HG03280 (cell line): ENCODE results near the gene LAG3.

Source experiments
- ATAC-seq: cut with Tn5 transposase; IDR thresholded peaks from one replicate; pipeline ENCODE4 v1.9.1; 2021; ENCODE audit warnings: mild to moderate bottlenecking, moderate library complexity; ENCODE audit not compliant: unreplicated experiment

The LAG3 gene

GRCh38 chr12:6821591-6822425 lies 49.5 kb downstream of the LAG3 start, which contains the start of gene GPR162:
TSS of gene GPR162 (plus strand) at chr12:6821821. CDS start at chr12:6823899, 2,078 bp downstream.
- no peak for ATAC-seq

DNA sequence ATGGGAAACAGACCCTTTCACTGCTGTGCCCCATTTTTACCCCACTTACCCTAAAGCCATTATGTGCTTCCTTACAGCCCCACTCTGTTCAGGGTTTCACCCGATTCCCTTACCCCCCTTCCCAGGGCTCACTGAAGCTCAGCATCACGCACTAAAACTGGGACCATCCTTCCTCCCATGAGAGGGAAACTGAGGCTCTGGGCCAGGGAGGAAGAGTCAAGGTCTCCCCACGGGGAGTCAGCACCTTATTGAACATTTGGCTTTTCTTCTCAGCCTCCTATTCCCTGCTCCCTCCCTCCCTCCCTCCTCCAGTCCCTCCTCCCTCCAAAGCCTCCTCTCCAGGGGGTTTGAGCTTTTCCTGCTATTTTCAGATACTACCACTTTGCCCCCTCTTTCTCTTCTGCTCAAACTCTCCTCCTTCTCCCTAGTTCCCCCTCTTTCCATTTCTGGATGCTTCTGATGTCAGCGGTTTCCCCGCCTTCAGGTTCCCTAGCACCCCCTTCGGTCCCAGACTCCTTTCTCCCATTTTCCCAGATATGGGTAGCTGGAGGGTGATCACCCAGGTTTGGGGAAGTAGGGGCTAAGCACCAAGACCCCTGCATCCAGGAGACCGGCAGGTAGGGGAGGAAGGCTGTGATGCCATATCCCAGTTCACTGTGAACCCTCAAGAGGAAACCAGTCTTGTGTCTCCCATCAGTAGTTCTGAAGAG lies 50.3 kb downstream of the LAG3 start:
- ATAC-seq, result no peak

DNA sequence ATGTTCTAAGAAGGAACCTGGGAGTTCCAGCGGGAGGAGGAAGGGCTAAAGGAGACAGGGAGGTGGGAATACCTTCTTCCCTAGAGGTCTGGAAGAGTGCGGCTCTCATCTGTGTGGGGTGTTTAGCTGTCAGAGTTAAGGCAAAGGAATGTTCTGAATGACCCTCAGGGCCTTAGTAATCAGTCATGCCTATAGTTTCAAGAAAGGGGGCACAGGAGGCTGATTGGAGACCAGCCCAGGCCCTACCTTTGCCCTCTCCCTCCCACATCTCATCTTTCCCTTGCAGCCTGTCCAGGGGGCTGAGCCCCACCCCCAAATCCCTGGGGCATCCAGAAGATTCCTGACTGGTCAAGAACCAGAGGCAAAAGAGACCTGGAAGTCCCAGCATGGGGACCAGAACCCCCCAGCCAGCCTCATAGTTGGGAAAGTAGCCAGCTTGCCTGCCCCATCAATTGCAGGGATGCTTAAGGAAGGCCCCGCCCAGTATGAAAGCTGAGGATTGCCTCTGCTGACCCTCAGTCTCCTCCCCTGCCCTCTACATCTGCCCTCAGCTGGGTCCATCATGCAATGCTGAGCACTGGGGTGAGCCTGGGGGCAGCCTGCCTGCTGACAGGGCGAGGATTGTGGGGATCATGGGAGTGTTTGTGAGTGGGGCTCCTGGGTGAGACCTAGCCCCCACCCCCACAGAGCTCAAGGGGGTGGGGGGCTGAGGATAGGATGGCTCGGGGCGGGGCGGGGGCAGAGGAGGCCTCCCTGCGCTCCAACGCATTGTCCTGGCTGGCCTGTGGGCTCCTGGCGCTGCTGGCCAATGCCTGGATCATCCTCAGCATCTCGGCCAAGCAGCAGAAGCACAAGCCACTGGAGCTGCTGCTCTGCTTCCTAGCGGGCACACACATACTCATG lies 51.1 kb downstream of the LAG3 start:
- ATAC-seq, result no peak

- ATAC-seq, result no peak
These were observed 51.9 kb downstream of the LAG3 start for GRCh38 chr12:6824085-6824775.

DNA sequence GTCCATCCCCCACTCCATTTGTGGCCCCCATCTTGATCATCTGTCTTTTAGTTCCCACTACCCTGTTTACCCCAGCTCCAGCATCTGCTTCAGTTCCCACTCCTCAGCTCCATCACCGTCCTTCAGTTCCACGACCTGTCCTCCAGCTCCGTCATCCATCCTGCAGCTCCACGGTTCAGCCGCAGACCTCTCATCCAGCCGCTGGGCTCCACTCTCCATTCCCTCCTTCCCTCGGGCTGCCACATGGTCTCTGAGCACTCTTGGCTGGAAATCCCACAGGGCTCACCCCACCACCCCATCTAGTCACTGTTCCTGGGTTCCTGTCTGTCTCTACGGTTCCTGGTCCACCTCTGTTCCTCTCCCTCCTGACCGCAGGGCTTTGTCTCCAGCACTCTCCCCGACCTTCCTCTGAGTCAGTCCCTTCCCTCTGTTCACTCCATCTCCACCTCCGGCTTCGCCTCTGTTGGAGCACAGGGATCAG lies 52.6 kb downstream of the LAG3 start:
- ATAC-seq, result no peak

GRCh38 chr12:6825398-6826124 lies 53.2 kb downstream of the LAG3 start:
- ATAC-seq, result no peak

DNA sequence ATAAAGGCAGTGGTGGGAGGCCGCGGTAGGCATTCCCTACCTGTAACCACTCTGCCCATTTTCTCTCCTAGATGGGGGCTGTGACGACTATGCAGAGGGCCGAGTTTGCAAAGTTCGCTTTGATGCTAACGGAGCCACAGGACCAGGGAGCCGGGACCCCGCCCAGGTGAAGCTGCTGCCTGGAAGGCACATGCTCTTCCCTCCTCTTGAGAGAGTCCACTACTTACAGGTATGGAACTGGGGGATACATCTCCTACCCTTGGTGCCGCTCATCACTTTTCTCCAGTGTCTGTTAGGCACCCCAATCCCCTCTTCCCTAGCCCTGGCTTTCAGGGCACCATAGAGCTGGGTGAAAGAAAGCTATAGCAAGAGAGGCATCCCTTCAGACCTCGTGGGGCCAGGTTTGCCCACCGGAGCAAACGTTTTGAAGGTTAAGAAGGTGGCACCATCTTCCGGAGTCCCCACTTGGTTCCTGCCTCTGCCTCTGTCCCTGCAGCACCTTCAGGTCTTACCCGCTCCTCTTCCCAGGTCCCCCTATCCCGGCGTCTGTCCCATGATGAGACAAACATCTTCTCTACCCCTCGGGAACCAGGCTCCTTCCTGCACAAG lies 53.9 kb downstream of the LAG3 start:
- ATAC-seq, result no peak

DNA sequence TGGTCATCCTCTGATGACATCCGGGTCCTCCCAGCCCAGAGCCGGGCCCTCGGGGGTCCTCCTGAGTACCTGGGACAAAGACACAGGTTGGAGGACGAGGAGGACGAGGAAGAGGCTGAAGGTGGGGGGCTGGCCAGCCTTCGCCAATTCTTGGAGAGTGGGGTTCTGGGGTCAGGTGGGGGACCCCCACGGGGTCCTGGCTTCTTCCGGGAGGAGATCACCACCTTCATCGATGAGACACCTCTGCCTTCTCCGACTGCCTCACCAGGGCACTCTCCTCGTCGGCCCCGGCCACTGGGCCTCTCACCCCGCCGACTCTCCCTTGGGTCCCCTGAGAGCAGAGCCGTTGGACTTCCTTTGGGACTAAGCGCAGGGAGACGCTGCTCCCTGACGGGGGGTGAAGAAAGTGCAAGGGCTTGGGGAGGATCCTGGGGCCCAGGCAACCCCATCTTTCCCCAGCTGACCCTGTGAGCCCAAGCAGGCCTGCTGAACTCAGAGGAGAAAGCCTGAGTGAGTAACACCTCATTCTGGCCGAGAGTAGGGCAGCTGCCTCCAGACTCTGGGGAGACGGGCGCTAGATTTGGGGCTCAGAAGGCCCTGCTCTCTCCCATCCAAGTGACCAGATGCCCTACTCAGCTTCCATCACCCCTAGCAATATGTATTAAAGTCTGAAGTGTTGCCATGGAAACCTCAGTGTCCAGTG lies 54.6 kb downstream of the LAG3 start:
- ATAC-seq, result no peak

- no peak for ATAC-seq
These were observed 55.2 kb downstream of the LAG3 start for GRCh38 chr12:6827437-6827911.
